DND-41 (cell line): ENCODE results near the gene CENPP.

ENCODE experiments used
- ATAC-seq: fragments of 200-7000 bp; cut with Tn5 transposase; 3 replicates; pipeline ENCODE4 v1.9.1; 2021; ENCODE audit warnings: low read depth; ENCODE audit not compliant: insufficient read depth
- DNase-seq: peaks from one replicate; pipeline ENCODE4 v3.0.0-alpha.2; 2020
- H2AFZ ChIP-seq: 2 replicates; pipeline ENCODE4 v1.6.0; 2012; ENCODE audit warnings: low read depth, low read length
- H3K27ac ChIP-seq: 2 replicates; pipeline ENCODE4 v1.5.1; 2012; ENCODE audit warnings: low read length, inconsistent platforms
- H3K27me3 ChIP-seq: fragments of 200-600 bp; sonication (generic); 2 replicates; pipeline ENCODE4 v1.6.0; 2012; ENCODE audit warnings: low read length, mild to moderate bottlenecking, inconsistent platforms; ENCODE audit not compliant: insufficient read depth, poor library complexity
- H3K36me3 ChIP-seq: 2 replicates; pipeline ENCODE4 v1.5.1; 2012; ENCODE audit warnings: low read length, inconsistent platforms; ENCODE audit not compliant: insufficient read depth
- H3K4me1 ChIP-seq: 2 replicates; pipeline ENCODE4 v1.5.1; 2012; ENCODE audit warnings: mild to moderate bottlenecking, low read length; ENCODE audit not compliant: insufficient read depth
- H3K4me2 ChIP-seq: 2 replicates; pipeline ENCODE4 v1.6.0; 2012; ENCODE audit warnings: mild to moderate bottlenecking, moderate library complexity, low read length, inconsistent platforms; ENCODE audit not compliant: insufficient read depth
- H3K4me3 ChIP-seq, 2 experiments: fragments of 200-600 bp in 1 of 2; shearing (Covaris generic) in 1 of 2; 2 replicates each; pipeline ENCODE4 v1.5.1; 2012 to 2016; ENCODE audit warnings: inconsistent platforms in 2 of 2, low read length in 2 of 2, mild to moderate bottlenecking in 2 of 2, low read depth in 1 of 2, moderate library complexity in 1 of 2
- H3K79me2 ChIP-seq: 2 replicates; pipeline ENCODE4 v1.6.0; 2012; ENCODE audit warnings: low read length, inconsistent platforms; ENCODE audit not compliant: insufficient read depth
- H3K9ac ChIP-seq: 2 replicates; pipeline ENCODE4 v1.6.0; 2012; ENCODE audit warnings: low read depth, mild to moderate bottlenecking, inconsistent platforms, low read length, moderate library complexity
- H3K9me3 ChIP-seq: 2 replicates; pipeline ENCODE4 v1.5.1; 2012; ENCODE audit warnings: low read length, moderate library complexity, mild to moderate bottlenecking, inconsistent platforms; ENCODE audit not compliant: insufficient read depth, severe bottlenecking
- H4K20me1 ChIP-seq: 2 replicates; pipeline ENCODE4 v1.6.0; 2012; ENCODE audit warnings: low read length; ENCODE audit not compliant: insufficient read depth
- EZH2 ChIP-seq: IDR thresholded peaks from 3 replicates; pipeline ENCODE4 v1.6.1; 2012; ENCODE audit warnings: borderline replicate concordance, low read depth, mild to moderate bottlenecking, moderate library complexity, low read length, inconsistent platforms; ENCODE audit not compliant: severe bottlenecking
- TF ChIP-seq, protein P1 (sequence below): IDR thresholded peaks from 2 replicates; pipeline ENCODE4 v1.5.1; 2012; ENCODE audit warnings: borderline replicate concordance, low read length, moderate library complexity, mild to moderate bottlenecking; ENCODE audit not compliant: poor library complexity, severe bottlenecking; ENCODE audit errors: extremely low read depth

The CENPP gene

DNA sequence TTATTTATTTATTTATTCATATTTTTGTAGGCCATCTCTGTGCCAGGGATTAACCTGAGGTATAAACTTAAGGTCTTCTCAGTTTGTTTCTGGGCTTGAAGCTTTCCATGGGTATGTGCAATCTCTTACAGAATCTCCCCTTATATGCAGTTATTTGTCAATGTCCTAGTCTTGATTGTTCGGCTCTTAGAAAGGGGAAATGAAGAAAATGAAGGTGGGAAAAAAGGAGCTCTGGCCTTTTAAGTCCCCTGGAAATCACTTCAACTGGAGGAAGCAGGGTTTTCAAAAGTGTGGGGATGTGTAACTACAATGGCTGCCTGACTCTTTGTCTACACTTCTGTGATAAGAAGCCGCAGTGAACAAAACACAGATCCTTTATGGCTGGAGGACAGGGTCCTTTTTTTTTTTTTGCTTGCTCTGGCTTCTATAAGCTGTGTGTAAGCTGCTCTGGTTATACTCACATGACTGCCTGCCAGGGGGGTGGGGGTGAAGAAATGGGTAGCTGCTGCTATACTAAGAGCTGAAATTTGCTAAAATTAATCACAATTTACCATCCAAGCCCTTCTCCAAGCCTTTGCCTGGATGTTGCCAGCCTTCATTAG, 33.7 kb downstream of the CENPP start:
- DNase-seq: no peak
- Histone ChIP-seq H3K27me3 (no peaks in the 10 kb centered on the region), H3K36me3 (peaks cover 5% of the 10 kb centered on the region), H3K4me2 (no peak overlapping the region), H3K9me3 (peaks cover under 1% of the 10 kb centered on the region), H3K79me2 (no peaks in the 10 kb centered on the region), H3K4me3 (no peak overlapping the region), H3K4me1 (no peaks in the 10 kb centered on the region), H3K9ac (no peak overlapping the region), H2AFZ (no peak overlapping the region), H3K27ac (no peak overlapping the region), H4K20me1 (no peaks in the 10 kb centered on the region)
- ATAC-seq: 0 out of 3 replicates have a peak, but pooled peaks have one; percentile 37
- TF ChIP-seq, protein P1, sequence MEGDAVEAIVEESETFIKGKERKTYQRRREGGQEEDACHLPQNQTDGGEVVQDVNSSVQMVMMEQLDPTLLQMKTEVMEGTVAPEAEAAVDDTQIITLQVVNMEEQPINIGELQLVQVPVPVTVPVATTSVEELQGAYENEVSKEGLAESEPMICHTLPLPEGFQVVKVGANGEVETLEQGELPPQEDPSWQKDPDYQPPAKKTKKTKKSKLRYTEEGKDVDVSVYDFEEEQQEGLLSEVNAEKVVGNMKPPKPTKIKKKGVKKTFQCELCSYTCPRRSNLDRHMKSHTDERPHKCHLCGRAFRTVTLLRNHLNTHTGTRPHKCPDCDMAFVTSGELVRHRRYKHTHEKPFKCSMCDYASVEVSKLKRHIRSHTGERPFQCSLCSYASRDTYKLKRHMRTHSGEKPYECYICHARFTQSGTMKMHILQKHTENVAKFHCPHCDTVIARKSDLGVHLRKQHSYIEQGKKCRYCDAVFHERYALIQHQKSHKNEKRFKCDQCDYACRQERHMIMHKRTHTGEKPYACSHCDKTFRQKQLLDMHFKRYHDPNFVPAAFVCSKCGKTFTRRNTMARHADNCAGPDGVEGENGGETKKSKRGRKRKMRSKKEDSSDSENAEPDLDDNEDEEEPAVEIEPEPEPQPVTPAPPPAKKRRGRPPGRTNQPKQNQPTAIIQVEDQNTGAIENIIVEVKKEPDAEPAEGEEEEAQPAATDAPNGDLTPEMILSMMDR: no peak
- no peak for TF ChIP-seq EZH2

DNA sequence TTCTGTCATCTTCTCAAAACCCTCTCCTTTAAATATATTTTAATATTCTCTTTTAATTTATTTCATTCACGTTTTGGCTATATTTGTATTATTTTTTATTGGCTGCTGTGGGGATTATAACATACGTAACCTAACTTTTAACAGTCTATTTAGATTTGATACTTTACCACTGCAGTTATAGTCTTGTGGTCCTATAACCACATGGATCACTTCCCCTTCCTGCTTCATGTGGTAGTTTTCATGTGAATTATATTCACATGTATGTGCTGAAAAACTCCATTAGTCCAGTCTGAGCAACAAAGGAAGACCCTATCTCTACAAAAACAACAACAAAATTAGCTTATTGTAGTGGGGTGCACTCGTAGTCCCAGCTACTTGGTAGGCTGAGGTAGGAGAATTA, 34.3 kb downstream of the CENPP start:
- no peaks in the 10 kb centered on the region for H4K20me1 ChIP-seq
- no peak overlapping the region for H3K4me3 ChIP-seq
- no peak overlapping the region for H3K4me2 ChIP-seq
- H3K9me3 ChIP-seq: no peaks in the 10 kb centered on the region
- peak; percentile 57; the same call in 1 of the 3 replicates for ATAC-seq
- H3K9ac ChIP-seq: no peak overlapping the region
- peaks cover 4% of the 10 kb centered on the region; the same call in 1 of the 2 replicates for H3K36me3 ChIP-seq
- H3K79me2 ChIP-seq: no peaks in the 10 kb centered on the region
- no peak overlapping the region for H3K27ac ChIP-seq
- no peak for TF ChIP-seq EZH2
- TF ChIP-seq, protein P1: no peak
- no peaks in the 10 kb centered on the region for H3K27me3 ChIP-seq
- no peak for DNase-seq
- no peak overlapping the region for H2AFZ ChIP-seq
- no peaks in the 10 kb centered on the region for H3K4me1 ChIP-seq

DNA sequence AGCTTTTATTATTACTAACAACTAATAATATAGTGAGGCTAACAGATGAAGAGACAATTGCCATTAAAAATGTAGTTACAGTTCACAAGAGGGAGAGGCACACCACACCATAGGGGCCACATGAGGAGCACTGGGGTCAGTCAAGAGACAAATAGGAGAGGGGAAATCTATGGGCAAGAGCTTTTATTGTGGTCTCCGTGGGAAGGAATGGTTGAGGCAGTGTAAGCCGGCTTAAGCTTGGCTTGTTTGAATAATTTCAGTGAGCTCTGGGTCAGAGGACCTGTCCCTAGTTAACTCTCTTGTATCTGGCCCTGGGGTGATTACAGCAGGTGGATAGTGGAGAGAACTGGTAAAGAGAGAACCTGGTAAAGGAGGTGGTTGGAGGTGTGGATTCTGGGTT, 43.3 kb downstream of the CENPP start:
- TF ChIP-seq EZH2: no peak
- TF ChIP-seq, protein P1: no peak
- H3K79me2 ChIP-seq: peaks cover 19% of the 10 kb centered on the region; the same call in 1 of the 2 replicates
- ATAC-seq (no peak), DNase-seq (no peak)
- peaks cover 13% of the 10 kb centered on the region; the same call in 1 of the 2 replicates for H3K36me3 ChIP-seq
- no peak overlapping the region for H2AFZ ChIP-seq
- no peak overlapping the region for H3K27ac ChIP-seq
- peaks cover 8% of the 10 kb centered on the region for H3K9me3 ChIP-seq
- no peaks in the 10 kb centered on the region for H3K27me3 ChIP-seq
- no peak overlapping the region for H3K4me3 ChIP-seq
- H3K9ac ChIP-seq: no peak overlapping the region
- no peaks in the 10 kb centered on the region for H4K20me1 ChIP-seq
- no peaks in the 10 kb centered on the region for H3K4me1 ChIP-seq
- H3K4me2 ChIP-seq: no peak overlapping the region

DNA sequence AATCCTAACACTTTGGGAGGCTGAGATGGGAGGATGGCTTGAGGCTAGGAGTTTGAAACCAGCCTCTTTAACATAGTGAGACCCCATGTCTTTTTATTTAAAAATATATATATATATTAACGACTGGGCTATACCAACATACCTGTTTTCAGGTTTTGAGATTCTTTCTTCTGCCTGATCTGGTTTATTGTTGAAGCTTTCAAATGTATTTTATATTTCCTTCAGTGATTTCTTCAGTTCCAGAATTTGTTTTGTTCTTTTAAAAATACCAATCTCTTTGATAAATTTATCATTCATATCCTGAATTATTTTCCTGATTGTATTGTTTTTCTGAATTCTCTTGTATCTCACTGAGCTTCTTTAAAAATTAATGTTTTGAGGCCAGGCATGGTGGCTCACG, 47.4 kb downstream of the CENPP start:
- TF ChIP-seq EZH2: no peak
- TF ChIP-seq, protein P1: no peak
- H3K4me1 ChIP-seq: no peaks in the 10 kb centered on the region
- H4K20me1 ChIP-seq: no peaks in the 10 kb centered on the region
- H3K79me2 ChIP-seq: peaks cover 19% of the 10 kb centered on the region; the same call in 1 of the 2 replicates
- peaks cover 10% of the 10 kb centered on the region for H3K9me3 ChIP-seq
- no peak overlapping the region for H3K4me2 ChIP-seq
- DNase-seq (no peak), ATAC-seq (no peak)
- no peak overlapping the region for H3K27ac ChIP-seq
- H3K9ac ChIP-seq: no peak overlapping the region
- H3K27me3 ChIP-seq: no peaks in the 10 kb centered on the region
- H3K4me3 ChIP-seq: no peak overlapping the region
- no peak overlapping the region for H2AFZ ChIP-seq
- H3K36me3 ChIP-seq: peaks cover 7% of the 10 kb centered on the region; the same call in 1 of the 2 replicates
